ENCODE data around the gene CRIM1. TPM values are rescaled to one million over a fixed set of nuclear protein-coding genes. Genes with fewer than 3 reads are reported as not detected.
"Not testable (repeated sequence)": the region's sequence is repeated elsewhere in the genome, so short reads cannot be mapped to it uniquely, and the experiment has no call there.

The CRIM1 gene
- total RNA-seq, 1 experiment from 2014 or later, result 96.4 TPM

DNA sequence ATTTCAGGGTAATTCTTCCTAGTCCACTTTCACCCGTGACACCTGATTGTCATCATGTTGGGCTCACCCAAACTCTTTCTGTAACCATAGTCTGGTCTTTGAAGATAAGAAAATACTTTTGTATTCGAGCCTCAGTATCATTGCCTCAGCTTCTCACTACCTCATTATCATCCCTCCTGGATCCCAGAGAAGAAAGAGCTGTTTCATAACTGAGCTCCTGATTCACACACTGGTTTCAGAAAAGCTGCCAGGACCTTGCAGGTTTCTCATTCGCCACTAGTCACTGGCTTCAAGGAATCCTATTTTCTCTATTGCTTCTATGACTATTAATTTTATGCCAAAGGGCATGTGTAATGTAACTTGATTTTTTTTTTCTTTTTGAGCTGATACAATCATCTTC lies 2.9 kb upstream of the CRIM1 start:
- peak; percentile 39 for DNase-seq (ENCODE audit: low read depth)

GRCh38 chr2:36354811-36355150 lies 797 bp upstream of the CRIM1 start:
- no peak for DNase-seq (ENCODE audit: low read depth)

DNA sequence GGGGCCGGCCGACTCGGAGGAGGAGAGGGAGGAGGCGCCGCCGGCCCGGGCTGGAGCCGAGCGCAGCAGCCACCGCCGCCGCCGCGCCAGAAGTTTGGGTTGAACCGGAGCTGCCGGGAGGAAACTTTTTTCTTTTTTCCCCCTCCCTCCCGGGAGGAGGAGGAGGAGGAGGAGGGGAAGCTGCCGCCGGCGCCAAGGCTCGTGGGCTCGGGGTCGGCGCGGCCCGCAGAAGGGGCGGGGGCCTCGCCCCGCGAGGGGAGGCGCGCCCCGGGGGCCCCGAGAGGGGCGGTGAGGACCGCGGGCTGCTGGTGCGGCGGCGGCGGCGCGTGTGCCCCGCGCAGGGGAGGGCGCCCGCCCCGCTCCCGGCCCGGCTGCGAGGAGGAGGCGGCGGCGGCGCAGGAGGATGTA lies 316 bp downstream of the CRIM1 start:
- no peak for DNase-seq (ENCODE audit: low read depth)

DNA sequence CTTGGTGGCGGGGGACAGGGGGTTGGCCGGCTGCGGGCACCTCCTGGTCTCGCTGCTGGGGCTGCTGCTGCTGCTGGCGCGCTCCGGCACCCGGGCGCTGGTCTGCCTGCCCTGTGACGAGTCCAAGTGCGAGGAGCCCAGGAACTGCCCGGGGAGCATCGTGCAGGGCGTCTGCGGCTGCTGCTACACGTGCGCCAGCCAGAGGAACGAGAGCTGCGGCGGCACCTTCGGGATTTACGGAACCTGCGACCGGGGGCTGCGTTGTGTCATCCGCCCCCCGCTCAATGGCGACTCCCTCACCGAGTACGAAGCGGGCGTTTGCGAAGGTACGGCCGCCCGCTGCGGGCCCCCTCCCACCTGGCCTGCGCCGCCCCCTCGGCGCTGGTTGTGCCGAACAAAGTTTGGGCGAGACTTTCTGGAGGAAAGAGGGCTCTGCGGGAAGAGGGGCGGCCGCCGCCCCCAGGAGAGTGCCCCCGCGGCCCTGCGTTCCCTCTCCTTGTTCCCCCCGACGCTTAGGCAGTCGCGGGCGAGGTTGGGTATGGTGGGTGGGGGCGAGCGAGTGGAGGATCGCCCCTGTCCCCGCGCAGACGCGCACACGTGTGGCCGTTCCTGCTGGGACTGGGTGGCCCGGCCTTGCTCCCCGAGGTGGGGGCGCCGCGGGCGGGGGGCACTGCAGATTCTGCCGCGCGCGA lies 866 bp downstream of the CRIM1 start:
- peak; percentile 54 for DNase-seq (ENCODE audit: low read depth)

DNA sequence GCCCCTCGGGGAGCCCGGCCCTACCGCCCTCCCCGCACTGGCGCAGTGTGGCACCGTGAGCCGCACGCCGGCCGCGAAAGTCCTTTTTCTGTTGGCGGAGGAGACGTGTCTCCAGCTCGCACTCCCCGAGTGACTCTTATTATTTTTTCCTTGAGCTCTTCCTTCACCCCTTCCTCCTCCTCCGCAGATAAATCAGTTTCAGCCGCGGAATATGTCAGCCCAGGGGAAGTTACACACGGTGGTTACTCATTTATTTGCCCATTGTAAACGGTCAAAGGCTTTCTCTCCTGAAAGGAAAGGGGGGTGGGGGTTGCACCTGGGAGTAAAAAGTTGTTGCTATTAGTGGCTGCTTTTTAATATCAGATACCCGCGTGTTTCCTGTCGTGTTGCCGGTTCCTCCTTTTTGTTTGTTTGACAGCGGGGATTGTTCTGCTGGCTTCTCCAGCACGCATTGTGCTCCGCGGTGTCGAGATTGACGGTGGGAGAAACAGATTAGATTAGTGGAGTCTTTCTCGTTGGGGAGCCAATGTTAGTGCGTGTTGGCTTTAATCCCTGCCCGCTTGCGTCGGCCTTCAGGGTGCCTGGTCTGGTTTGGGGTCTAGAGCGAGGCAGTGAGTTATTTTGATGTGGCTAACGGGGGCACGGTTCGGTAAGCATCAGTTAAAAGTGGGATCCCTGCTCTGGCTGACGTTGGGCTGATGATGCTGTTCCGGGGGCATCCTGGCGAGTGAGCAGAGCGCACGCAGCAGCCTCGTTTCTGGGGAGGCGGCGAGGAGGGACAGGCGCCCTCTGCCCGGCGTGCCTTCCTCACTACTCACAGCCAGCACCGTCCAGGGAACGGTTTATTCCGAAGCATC lies 1.6 kb downstream of the CRIM1 start:
- DNase-seq (ENCODE audit: low read depth), result peak; percentile 77

DNA sequence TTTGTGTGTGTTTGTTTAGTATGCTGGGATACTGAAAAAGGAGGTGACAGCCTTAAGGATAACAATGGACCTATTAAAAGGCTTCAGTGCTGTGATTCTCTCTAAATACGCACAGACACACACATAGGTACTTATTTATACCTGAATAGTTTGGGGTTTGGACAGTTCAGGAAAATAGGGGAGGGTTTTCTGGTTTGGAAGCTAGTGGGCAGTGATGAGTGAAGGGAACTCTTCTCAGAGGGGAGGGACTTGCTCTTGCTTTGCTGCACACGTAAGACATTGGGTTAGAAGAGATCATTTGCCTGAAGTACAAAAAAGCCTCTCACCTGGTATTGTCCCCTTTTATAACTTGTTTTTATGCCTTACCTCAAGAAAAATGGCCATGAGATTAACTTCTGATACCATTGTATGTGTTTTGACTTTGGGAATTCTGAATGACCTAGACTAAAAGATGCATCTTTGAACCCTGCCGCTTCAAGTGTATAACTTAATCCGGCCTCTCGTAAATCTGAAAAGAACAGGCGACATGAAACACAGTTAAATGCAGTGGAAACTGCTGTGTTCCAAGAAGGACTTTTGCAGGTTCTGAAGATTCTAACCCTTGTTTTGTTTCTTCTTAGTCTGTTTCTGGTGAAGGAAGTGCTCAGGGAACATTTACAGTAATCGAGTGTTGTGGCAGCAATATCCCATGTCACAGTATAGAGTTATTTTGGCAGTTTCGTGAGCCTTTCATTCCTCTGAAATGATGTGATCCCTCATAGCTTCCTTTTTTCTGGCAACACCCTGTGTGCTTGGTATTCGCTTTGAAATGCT lies 2.5 kb downstream of the CRIM1 start:
- peak; percentile 76 for DNase-seq (ENCODE audit: low read depth)

DNA sequence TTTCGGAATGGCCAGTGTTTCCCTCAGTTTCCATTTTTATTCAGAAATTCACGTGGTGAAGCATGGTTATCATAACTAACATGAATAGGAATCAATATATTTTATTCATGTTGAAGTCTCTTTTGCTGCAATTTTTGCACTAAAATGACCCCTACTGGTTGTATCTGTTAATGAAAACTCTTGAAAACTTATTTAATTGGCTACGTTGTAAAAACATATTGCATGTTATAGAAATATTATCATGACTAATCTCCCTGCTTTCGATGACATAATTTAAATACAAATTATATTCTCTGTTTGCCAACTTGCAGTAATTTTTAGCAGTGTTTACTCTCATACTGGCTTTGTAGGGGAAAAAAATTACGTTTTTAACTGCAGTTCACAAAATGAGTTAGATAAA lies 3.5 kb downstream of the CRIM1 start:
- peak; percentile 41 for DNase-seq (ENCODE audit: low read depth)

DNA sequence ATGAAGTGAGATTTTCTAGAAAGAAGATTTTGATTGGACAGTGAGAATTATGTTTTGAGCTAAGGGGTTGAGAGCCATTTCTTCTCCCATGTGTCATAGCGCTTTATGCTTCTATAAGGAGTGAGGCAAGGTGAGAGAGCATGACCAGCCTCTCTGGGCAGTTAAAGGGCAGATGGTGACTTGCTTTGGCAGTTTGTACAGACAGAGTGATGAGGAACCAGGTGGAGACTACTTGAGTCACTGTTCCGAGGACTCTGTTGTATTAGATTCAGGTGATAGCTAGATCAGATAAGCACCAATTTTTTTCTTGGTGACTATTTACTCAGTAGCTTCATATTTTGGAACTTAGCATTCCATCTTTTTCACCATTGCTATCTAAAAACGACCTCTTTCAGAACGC lies 4.5 kb downstream of the CRIM1 start:
- no peak for DNase-seq (ENCODE audit: low read depth)

GRCh38 chr2:36360834-36361233 lies 5.3 kb downstream of the CRIM1 start:
- no peak for DNase-seq (ENCODE audit: low read depth)

DNA sequence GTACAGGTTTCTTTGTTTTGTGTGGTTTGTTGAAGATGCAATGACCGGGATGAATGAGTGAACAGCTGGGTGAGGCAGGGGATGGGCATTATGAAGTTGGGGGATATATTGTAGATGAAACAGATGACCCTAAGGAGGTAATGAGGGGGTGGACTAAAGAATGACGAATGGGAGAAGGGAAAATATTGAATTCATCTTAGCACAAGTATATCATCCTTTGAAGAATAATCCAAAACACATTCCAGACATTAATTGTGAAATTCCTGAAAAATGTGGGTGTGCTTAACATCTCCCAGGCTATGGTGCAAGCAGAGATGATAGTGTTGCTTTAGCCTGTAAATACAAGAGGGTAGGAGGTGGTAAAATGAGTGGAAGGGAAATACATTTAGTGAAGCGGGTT lies 5.8 kb downstream of the CRIM1 start:
- peak; percentile 54 for DNase-seq (ENCODE audit: low read depth)

GRCh38 chr2:36362291-36362690 lies 6.7 kb downstream of the CRIM1 start:
- DNase-seq (ENCODE audit: low read depth), result peak; percentile 62

DNA sequence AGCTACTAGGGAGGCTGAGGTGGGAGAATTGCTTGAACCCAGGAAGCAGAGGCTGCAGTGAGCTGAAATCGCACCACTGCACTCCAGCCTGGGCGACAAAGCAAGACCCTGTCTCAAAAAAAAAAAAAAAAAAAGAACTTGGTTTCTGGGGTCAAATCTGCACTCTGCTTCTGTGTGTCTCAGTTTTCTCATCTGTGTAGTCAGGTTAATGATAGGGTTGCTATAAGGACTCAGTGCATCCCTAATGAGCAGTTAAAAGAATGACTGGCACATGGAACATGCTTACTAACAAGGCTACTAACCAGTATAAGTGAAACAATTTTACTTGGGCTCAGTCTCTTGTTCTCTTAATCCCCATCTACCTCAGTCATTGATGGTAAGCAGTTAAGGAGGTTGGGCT lies 7.5 kb downstream of the CRIM1 start:
- DNase-seq (ENCODE audit: low read depth), result not testable (repeated sequence)

- DNase-seq (ENCODE audit: low read depth), result no peak
These were observed 11.0 kb downstream of the CRIM1 start for GRCh38 chr2:36366491-36367120.

DNA sequence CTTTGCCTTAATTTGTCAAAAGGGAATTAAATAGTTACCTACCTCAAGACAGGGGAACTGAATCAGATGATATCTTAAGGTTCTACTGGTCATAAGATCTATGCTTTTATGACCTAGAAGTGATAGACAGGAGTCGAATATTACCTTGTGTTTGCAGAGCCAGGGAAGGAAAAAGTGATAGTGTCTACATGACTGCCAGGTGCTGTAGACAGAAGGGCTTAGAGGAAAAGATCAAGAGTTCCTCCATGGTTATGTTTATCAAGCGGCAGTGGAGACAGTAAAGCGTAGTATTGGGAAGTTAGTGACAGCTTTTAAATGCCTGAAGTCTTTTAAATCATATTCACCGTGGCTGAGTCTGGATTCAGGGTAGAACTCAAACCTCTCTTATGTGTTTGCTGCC lies 11.9 kb downstream of the CRIM1 start:
- DNase-seq (ENCODE audit: low read depth), result no peak

DNA sequence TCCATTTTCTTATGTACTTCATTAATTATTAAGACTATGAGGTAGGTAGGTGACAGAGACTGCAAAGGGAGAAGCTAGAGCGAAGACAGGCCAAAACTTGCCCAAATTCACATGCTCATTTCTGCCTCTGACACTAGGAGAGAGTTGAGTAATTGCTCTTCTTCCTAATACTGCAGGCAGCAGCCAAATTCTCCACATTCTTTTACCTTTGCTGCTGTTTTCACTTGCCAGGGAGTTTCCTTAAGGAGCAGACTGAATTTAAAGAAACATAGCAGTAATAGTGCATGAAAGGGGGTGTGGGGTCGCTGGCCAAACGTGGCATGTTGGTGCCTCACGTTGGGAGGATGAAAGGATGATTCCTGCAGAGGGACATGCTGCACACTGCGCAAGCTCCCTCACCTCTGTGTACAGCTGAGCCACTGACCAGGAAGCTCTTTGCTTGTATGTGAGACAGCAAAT lies 12.3 kb downstream of the CRIM1 start:
- DNase-seq (ENCODE audit: low read depth), result no peak

DNA sequence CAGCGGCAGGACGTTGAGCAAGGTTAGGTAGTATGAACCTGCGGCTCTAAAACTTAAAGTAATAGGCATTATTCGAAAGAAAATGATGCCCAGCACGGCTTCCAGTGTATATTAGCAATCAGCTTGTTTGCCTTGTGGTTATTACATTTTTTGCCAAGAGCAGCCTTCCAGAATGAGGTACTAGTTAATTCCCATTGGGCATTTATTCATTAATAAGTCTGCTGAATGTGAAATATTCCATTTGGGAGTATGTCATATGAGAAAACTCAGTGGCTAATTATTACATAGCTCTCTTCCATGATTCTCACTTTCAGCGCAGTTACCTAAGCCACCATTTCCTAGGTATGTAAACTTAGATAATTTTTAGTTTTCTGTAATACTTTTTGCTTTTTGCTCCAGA lies 12.9 kb downstream of the CRIM1 start:
- no peak for DNase-seq (ENCODE audit: low read depth)

- DNase-seq (ENCODE audit: low read depth), result no peak
These were observed 13.6 kb downstream of the CRIM1 start for GRCh38 chr2:36369163-36369562.

GRCh38 chr2:36369716-36370115 lies 14.1 kb downstream of the CRIM1 start:
- DNase-seq (ENCODE audit: low read depth), result no peak

- no peak for DNase-seq (ENCODE audit: low read depth)
These were observed 14.7 kb downstream of the CRIM1 start for GRCh38 chr2:36370281-36370680.

- peak; percentile 71 for DNase-seq (ENCODE audit: low read depth)
These were observed 15.7 kb downstream of the CRIM1 start for GRCh38 chr2:36371070-36371874.

DNA sequence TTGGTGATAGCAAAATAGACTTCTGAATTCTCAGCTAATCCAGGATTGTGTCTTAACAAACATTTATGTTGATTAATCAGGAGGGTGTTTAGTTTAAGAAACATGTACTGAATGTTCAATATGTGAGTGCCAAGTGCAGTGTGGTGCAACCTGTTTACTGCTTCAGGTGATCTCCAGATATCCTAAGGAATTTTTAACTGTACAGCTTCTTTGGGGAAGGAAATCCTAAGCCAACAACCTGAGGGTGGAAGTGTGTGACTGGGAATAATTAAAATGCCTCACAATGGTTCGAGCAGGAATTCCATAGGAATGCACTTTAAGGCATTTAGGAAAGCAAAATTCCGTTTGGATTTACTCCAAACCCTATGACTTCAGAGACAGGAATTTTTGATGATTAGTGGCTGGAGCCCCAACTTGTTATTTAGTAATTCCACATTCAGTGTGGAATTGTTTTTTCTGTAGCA lies 16.4 kb downstream of the CRIM1 start:
- DNase-seq (ENCODE audit: low read depth), result peak; percentile 88
